Eye (tissue), 1 donor: ENCODE results near the gene FRAT1.
"Not testable (repeated sequence)": the region's sequence is repeated elsewhere in the genome, so short reads cannot be mapped to it uniquely, and the experiment has no call there.

Source experiments
- DNase-seq: peaks from one replicate; pipeline ENCODE4 v3.0.0-alpha.2; 2015

Gene FRAT1

GRCh38 chr10:97318772-97319651, at the start of gene FRAT1:
Gene FRAT1, plus strand, starts transcription at chr10:97319271. Its CDS starts 183 bp downstream, at chr10:97319454.
- peak; percentile 97 for DNase-seq

GRCh38 chr10:97270523-97271154, 48.4 kb upstream of the FRAT1 start:
- DNase-seq, result peak; percentile 30

GRCh38 chr10:97273700-97274099, 45.4 kb upstream of the FRAT1 start:
- DNase-seq, result no peak

GRCh38 chr10:97274828-97275227, 44.2 kb upstream of the FRAT1 start:
- DNase-seq, result no peak

- no peak for DNase-seq
Observed at GRCh38 chr10:97277551-97277950, 41.5 kb upstream of the FRAT1 start.

- DNase-seq, result peak; percentile 86
Observed at GRCh38 chr10:97278491-97278989, 40.5 kb upstream of the FRAT1 start.

- no peak for DNase-seq
Observed at GRCh38 chr10:97279121-97279815, 39.8 kb upstream of the FRAT1 start.

- DNase-seq, result no peak
Observed at GRCh38 chr10:97280783-97281182, 38.3 kb upstream of the FRAT1 start.

- not testable (repeated sequence) for DNase-seq
Observed at GRCh38 chr10:97290076-97290475, 29.0 kb upstream of the FRAT1 start.

- DNase-seq, result not testable (repeated sequence)
Observed at GRCh38 chr10:97290576-97291356, 28.3 kb upstream of the FRAT1 start.

GRCh38 chr10:97291357-97292096, 27.5 kb upstream of the FRAT1 start:
- DNase-seq, result no peak

- DNase-seq, result peak; percentile 99
Observed at GRCh38 chr10:97292097-97292861, 26.8 kb upstream of the FRAT1 start, which contains the start of gene ARHGAP19. Gene ARHGAP19, minus strand, starts transcription at chr10:97292637. Its CDS starts 10 bp downstream, at chr10:97292627.

- no peak for DNase-seq
Observed at GRCh38 chr10:97292862-97293198, 26.2 kb upstream of the FRAT1 start.

GRCh38 chr10:97297556-97298222, 21.4 kb upstream of the FRAT1 start:
- DNase-seq, result no peak

- no peak for DNase-seq
Observed at GRCh38 chr10:97298223-97298571, 20.9 kb upstream of the FRAT1 start.

- DNase-seq, result no peak
Observed at GRCh38 chr10:97300980-97301379, 18.1 kb upstream of the FRAT1 start.

GRCh38 chr10:97302088-97302791, 16.8 kb upstream of the FRAT1 start:
- no peak for DNase-seq

- DNase-seq, result no peak
Observed at GRCh38 chr10:97307441-97307840, 11.6 kb upstream of the FRAT1 start.

- no peak for DNase-seq
Observed at GRCh38 chr10:97307866-97308780, 10.9 kb upstream of the FRAT1 start.
